Measurements from ENCODE around the gene PCDH9. TPM values are rescaled to one million over a fixed set of nuclear protein-coding genes. Genes with fewer than 3 reads are reported as not detected.
A peak's percentile ranks its signal among the peaks of the same experiment; 100 is the strongest.

Gene PCDH9
- total RNA-seq, 1 experiment from 2014 or later, result 4.2 TPM

DNA sequence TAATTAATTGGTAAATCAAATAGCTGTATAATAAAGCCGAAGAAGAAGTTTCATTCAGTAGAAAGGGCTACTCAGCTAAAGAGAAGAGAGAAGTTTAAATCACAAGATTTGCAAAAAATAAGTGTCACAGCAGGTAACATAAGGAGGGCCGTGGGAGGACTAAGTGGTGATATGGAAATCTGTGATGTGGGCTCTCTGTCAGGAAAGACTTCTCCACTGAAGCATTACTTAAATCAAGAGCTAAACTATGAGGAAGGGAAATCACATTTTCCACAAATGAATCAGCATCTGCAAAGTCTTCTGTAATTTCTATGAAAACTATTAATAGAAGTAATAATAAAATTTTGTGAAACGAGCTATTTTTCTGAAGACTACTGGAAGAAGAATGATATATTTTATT, 153.8 kb downstream of the PCDH9 start:
- H3K36me3 ChIP-seq (ENCODE audit: control insufficient read depth, insufficient read depth, low read length), result no peaks in the 10 kb centered on the region
- CTCF ChIA-PET, result no interaction called here
- H3K27me3 ChIP-seq (ENCODE audit: control insufficient read depth, insufficient read depth, low read length), result no peaks in the 10 kb centered on the region
- ATAC-seq, result no peak
- POLR2A ChIA-PET, result no interaction called here
- TF ChIP-seq SIN3A (IDR thresholded peaks at IDR 0.05; ENCODE audit: borderline replicate concordance, insufficient read depth, low read depth, low read length), result no peak
- TF ChIP-seq, protein P1, sequence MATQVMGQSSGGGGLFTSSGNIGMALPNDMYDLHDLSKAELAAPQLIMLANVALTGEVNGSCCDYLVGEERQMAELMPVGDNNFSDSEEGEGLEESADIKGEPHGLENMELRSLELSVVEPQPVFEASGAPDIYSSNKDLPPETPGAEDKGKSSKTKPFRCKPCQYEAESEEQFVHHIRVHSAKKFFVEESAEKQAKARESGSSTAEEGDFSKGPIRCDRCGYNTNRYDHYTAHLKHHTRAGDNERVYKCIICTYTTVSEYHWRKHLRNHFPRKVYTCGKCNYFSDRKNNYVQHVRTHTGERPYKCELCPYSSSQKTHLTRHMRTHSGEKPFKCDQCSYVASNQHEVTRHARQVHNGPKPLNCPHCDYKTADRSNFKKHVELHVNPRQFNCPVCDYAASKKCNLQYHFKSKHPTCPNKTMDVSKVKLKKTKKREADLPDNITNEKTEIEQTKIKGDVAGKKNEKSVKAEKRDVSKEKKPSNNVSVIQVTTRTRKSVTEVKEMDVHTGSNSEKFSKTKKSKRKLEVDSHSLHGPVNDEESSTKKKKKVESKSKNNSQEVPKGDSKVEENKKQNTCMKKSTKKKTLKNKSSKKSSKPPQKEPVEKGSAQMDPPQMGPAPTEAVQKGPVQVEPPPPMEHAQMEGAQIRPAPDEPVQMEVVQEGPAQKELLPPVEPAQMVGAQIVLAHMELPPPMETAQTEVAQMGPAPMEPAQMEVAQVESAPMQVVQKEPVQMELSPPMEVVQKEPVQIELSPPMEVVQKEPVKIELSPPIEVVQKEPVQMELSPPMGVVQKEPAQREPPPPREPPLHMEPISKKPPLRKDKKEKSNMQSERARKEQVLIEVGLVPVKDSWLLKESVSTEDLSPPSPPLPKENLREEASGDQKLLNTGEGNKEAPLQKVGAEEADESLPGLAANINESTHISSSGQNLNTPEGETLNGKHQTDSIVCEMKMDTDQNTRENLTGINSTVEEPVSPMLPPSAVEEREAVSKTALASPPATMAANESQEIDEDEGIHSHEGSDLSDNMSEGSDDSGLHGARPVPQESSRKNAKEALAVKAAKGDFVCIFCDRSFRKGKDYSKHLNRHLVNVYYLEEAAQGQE (IDR thresholded peaks at IDR 0.05; ENCODE audit: insufficient read depth in 1 of 2, low read depth in 2 of 2, low read length in 1 of 2), result no peak
- TF ChIP-seq, protein P2, sequence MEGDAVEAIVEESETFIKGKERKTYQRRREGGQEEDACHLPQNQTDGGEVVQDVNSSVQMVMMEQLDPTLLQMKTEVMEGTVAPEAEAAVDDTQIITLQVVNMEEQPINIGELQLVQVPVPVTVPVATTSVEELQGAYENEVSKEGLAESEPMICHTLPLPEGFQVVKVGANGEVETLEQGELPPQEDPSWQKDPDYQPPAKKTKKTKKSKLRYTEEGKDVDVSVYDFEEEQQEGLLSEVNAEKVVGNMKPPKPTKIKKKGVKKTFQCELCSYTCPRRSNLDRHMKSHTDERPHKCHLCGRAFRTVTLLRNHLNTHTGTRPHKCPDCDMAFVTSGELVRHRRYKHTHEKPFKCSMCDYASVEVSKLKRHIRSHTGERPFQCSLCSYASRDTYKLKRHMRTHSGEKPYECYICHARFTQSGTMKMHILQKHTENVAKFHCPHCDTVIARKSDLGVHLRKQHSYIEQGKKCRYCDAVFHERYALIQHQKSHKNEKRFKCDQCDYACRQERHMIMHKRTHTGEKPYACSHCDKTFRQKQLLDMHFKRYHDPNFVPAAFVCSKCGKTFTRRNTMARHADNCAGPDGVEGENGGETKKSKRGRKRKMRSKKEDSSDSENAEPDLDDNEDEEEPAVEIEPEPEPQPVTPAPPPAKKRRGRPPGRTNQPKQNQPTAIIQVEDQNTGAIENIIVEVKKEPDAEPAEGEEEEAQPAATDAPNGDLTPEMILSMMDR (IDR thresholded peaks at IDR 0.05), result no peak
- TF ChIP-seq TCF7L2 (IDR thresholded peaks at IDR 0.05; ENCODE audit: low read depth, low read length), result no peak
- TF ChIP-seq POLR2AphosphoS5 (IDR thresholded peaks at IDR 0.05; ENCODE audit: low read depth, low read length), result no peak
- no peak for DNase-seq (ENCODE audit: low read depth, low spot score)
- BruUV-seq (replicated peaks), result no TSS peak
- intact Hi-C loops (cut with micrococcal nuclease; ENCODE audit: unreplicated experiment), result no loop called here
- in situ Hi-C loops (cut with HindIII; ENCODE audit: low pct_unique_long_range_greater_than_20kb, low sequenced_read_pairs), result no loop called here
- no peaks in the 10 kb centered on the region for H3K9me3 ChIP-seq (ENCODE audit: control insufficient read depth, insufficient read depth, low read depth, low read length)
- H3K4me1 ChIP-seq (ENCODE audit: control insufficient read depth, insufficient read depth, low read length), result no peaks in the 10 kb centered on the region
- no peak overlapping the region for H3K4me3 ChIP-seq (ENCODE audit: low read depth in 2 of 2, low read length in 2 of 2)
- no peak overlapping the region for H3K27ac ChIP-seq (ENCODE audit: low read length)

DNA sequence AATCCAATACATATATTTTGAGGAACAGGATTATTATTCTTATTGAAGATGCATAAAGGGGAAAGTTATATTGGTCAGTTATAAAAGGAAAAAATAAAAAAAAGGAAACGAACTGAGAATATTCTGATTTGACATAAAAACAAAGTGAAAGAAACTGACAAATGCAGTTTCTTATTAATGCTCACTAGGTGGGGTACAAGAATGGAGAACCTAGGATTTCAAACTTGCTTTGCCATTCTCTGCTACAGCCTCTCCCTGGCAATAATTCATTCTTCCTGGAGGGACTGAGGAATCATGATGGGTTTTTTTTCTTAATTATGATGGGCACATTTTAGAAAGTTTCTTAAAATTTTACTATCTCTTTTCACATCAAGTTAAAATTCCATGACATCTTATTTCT, 154.9 kb downstream of the PCDH9 start:
- no peak overlapping the region for H3K4me3 ChIP-seq (ENCODE audit: low read depth in 2 of 2, low read length in 2 of 2)
- ATAC-seq, result no peak
- CTCF ChIA-PET, result no interaction called here
- DNase-seq (ENCODE audit: low read depth, low spot score), result no peak
- in situ Hi-C loops (cut with HindIII; ENCODE audit: low pct_unique_long_range_greater_than_20kb, low sequenced_read_pairs), result no loop called here
- intact Hi-C loops (cut with micrococcal nuclease; ENCODE audit: unreplicated experiment), result no loop called here
- BruUV-seq (replicated peaks), result no TSS peak
- H3K4me1 ChIP-seq (ENCODE audit: control insufficient read depth, insufficient read depth, low read length), result no peaks in the 10 kb centered on the region
- POLR2A ChIA-PET, result no interaction called here
- no peak overlapping the region for H3K27ac ChIP-seq (ENCODE audit: low read length)
- no peak for TF ChIP-seq POLR2AphosphoS5 (IDR thresholded peaks at IDR 0.05; ENCODE audit: low read depth, low read length)
- TF ChIP-seq, protein P2 (IDR thresholded peaks at IDR 0.05), result peak; percentile 11; the same call in 1 of the 2 replicates
- no peak for TF ChIP-seq TCF7L2 (IDR thresholded peaks at IDR 0.05; ENCODE audit: low read depth, low read length)
- no peak for TF ChIP-seq SIN3A (IDR thresholded peaks at IDR 0.05; ENCODE audit: borderline replicate concordance, insufficient read depth, low read depth, low read length)
- TF ChIP-seq, protein P1 (IDR thresholded peaks at IDR 0.05; ENCODE audit: insufficient read depth in 1 of 2, low read depth in 2 of 2, low read length in 1 of 2), result no peak
- H3K27me3 ChIP-seq (ENCODE audit: control insufficient read depth, insufficient read depth, low read length), result no peaks in the 10 kb centered on the region
- H3K36me3 ChIP-seq (ENCODE audit: control insufficient read depth, insufficient read depth, low read length), result no peaks in the 10 kb centered on the region
- no peaks in the 10 kb centered on the region for H3K9me3 ChIP-seq (ENCODE audit: control insufficient read depth, insufficient read depth, low read depth, low read length)
